Activated CD4-positive, alpha-beta T cell treated with anti-CD3 and anti-CD28 coated beads, Interleukin-2, amount 10 ng/mL, durations not matched to agents 24 days and 14 days (primary cell): ENCODE results near the gene RDX. TPM values are rescaled to one million over a fixed set of nuclear protein-coding genes. Genes with fewer than 3 reads are reported as not detected.

Experiments used
- DNase-seq: peaks from one replicate; pipeline ENCODE4 v3.0.0; 2022
- H3K27ac Mint-ChIP-seq: one replicate; pipeline ENCODE4 v1.8.0; 2022; ENCODE audit warnings: mild to moderate bottlenecking, mixed read lengths
- H3K27me3 Mint-ChIP-seq: one replicate; pipeline ENCODE4 v1.8.0; 2022; ENCODE audit warnings: mixed read lengths
- H3K36me3 Mint-ChIP-seq: one replicate; pipeline ENCODE4 v1.8.0; 2022; ENCODE audit warnings: low read depth, mild to moderate bottlenecking, mixed read lengths
- H3K4me1 Mint-ChIP-seq: one replicate; pipeline ENCODE4 v1.8.0; 2021; ENCODE audit warnings: mixed read lengths
- H3K4me3 Mint-ChIP-seq: one replicate; pipeline ENCODE4 v1.8.0; 2022; ENCODE audit warnings: mild to moderate bottlenecking, moderate library complexity, mixed read lengths
- H3K9me3 Mint-ChIP-seq: one replicate; pipeline ENCODE4 v1.8.0; 2021; ENCODE audit warnings: mixed read lengths
- intact Hi-C: fragments of 100-400 bp; cut with micrococcal nuclease; formaldehyde crosslinking; loops from one replicate; pipeline ENCODE4 v1.15.1; 2023
- total RNA-seq: library from RNA; stranded (reverse); gene quantifications from 2 replicates; pipeline ENCODE4 v1.2.3, GENCODE V29; 2022

The RDX gene
- total RNA-seq, 1 donor from 2014 or later = 88.4 TPM

DNA sequence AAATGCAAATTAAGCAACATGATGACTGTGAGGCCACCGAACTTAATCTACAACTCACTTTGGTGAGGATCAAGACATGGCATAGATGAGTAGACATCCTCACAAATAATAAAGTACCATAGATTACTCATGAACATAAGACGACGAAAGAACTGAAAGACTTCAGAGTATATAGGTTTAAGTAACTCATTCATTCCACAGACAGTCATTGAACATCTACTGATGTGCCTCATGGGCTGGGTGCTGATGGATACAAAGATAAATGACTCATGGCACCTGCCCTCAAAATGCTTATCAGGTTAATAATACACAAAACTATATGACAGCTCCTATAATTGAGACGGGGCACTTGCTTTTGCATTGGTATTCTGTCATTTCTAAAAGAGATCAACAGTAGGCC, 139.9 kb downstream of the RDX start:
- H3K36me3 Mint-ChIP-seq = peaks cover 2% of the 10 kb centered on the region
- intact Hi-C loops = no loop called here
- H3K27me3 Mint-ChIP-seq = peaks cover 7% of the 10 kb centered on the region
- no peak overlapping the region for H3K4me3 Mint-ChIP-seq
- no peaks in the 10 kb centered on the region for H3K4me1 Mint-ChIP-seq
- no peak overlapping the region for H3K27ac Mint-ChIP-seq
- no peak for DNase-seq
- no peaks in the 10 kb centered on the region for H3K9me3 Mint-ChIP-seq

DNA sequence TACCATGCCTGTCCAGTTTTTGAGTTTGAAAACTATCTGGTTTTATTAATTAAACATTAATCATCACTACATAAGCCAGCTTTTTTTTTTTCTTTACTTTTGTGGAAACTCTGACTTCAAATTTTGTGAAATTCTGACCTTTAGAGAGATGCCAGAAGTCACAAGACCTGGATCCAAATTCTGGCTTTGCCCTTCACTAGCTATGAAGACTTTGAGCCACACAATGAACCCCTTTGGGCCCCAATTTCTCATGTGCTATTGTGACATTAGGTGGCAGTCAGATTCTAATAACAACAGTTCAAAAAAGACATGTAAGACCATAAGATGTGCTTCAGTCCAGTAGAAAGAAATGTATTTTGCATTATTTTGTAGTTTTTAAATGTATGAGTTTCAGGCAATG, 142.9 kb downstream of the RDX start:
- H3K9me3 Mint-ChIP-seq = no peaks in the 10 kb centered on the region
- H3K4me1 Mint-ChIP-seq = no peaks in the 10 kb centered on the region
- H3K4me3 Mint-ChIP-seq = no peak overlapping the region
- H3K27me3 Mint-ChIP-seq = peaks cover 16% of the 10 kb centered on the region
- no peaks in the 10 kb centered on the region for H3K36me3 Mint-ChIP-seq
- H3K27ac Mint-ChIP-seq = no peak overlapping the region
- no peak for DNase-seq
- intact Hi-C loops = no loop called here

DNA sequence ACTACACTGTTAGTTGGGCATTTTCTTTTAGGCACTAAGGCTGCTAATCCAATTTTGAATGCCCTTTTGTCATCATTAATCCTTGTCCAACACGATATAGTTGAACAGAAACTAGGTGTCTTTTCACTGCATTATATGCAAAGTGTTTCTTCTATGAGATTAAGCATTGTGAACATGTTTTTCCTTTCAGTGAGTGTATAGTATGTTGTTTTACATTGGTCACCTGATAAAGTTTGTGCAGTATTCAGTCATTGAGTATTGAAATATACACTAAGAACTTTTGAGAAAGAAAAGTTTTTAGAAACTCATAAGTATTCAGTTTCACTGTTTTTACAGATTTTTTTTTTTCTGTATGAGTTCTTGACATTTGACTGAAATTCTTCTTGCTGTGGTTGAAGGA, 144.2 kb downstream of the RDX start:
- no peak for DNase-seq
- H3K4me1 Mint-ChIP-seq = no peaks in the 10 kb centered on the region
- no peak overlapping the region for H3K4me3 Mint-ChIP-seq
- no peaks in the 10 kb centered on the region for H3K9me3 Mint-ChIP-seq
- intact Hi-C loops = no loop called here
- no peaks in the 10 kb centered on the region for H3K36me3 Mint-ChIP-seq
- no peak overlapping the region for H3K27ac Mint-ChIP-seq
- H3K27me3 Mint-ChIP-seq = peaks cover 21% of the 10 kb centered on the region

DNA sequence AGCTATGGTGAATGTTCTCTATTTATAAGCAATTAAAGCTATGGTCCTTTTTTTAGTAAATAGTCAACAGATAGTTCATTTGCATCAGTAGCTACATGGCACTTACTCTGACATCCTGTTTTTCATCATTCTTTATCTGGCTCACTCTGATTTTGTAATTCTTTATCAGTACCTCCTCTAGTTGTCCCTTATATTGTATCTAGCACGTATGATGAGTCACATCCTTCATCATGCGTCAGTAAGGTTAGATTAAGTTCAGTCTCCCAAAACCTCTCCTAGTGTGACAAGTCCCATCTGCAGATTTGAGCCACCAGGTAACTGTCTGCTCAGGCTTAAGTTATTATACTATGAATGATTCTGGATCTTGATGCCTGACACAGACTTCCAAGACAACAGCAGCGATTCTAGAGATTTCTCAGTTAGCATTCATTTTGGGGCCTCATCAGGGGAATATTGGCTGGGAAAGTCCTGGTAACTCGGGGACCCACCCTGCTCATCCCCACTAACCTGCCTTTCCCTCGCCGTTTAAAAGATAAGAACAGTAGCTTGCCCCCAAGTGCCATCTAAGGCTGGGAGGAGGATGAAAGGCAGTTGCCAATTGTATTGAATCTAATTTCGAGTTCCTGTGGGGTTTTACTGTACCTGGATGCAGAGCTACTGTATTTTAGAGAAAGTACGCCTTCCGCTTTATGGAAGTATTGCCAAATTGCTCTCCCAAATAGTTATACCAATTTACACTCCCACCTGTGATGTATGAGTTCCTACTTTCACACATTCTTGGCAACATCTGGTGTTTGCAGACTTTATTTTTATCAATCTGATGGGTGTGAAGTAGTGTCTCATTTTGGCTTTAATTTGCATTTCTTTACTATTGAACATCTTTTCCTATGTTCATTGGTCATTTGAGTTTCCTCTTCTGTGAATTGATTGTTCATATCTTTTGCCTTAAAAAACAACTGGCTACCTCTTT, 147.4 kb downstream of the RDX start:
- H3K36me3 Mint-ChIP-seq = no peaks in the 10 kb centered on the region
- intact Hi-C loops = loop anchor here (1.0 kb wide), 1 partner anchor 24 kb away; no protein-coding TSS in a partner anchor

DNA sequence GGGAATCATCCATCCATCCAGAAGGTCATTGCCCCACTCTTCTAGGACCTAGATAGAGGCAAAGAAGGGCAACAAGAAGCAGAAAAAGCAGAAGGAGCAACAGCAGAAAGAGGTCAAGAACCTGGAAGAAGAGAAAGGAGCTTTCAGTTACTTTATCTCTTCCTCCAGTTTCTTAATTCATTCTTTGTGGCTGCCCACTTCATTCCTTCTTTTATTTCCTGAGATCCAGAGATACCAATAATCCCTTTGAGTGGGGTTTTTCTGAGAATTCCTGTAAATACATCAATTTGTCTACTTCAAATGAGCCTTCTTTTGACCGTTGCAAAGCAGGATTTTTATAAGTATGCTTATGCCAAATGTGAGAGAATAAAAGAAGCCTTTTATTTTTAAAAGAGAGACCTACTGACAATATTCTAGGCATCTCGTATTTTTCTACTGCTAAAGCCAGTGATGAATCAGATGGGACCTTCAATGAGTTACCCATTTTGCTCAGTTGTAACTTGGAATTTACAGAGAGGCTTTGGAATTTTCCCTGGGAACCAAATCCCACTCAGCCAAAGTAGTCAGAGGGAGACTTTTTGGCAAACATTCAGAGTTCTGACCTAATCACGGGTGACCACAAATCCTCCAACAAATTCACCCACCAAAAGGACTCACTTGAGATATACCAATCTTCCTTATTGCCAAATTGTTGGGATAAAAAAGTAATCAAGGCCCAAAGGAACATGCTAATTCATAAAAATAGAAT, 148.3 kb downstream of the RDX start:
- H3K36me3 Mint-ChIP-seq = no peaks in the 10 kb centered on the region
- H3K27me3 Mint-ChIP-seq = peaks cover 25% of the 10 kb centered on the region
- H3K4me1 Mint-ChIP-seq = no peaks in the 10 kb centered on the region
- DNase-seq = no peak
- no peaks in the 10 kb centered on the region for H3K9me3 Mint-ChIP-seq
- H3K4me3 Mint-ChIP-seq = no peak overlapping the region
- no peak overlapping the region for H3K27ac Mint-ChIP-seq
- intact Hi-C loops = loop anchor here (1.0 kb wide), 1 partner anchor 23 kb away; no protein-coding TSS in a partner anchor

More for the DNA sequence above, 147.4 kb downstream of the RDX start:
- no peaks in the 10 kb centered on the region for H3K4me1 Mint-ChIP-seq
- no peak overlapping the region for H3K27ac Mint-ChIP-seq
- H3K4me3 Mint-ChIP-seq = no peak overlapping the region
- H3K27me3 Mint-ChIP-seq = peaks cover 27% of the 10 kb centered on the region
- no peaks in the 10 kb centered on the region for H3K9me3 Mint-ChIP-seq
- DNase-seq = no peak

DNA sequence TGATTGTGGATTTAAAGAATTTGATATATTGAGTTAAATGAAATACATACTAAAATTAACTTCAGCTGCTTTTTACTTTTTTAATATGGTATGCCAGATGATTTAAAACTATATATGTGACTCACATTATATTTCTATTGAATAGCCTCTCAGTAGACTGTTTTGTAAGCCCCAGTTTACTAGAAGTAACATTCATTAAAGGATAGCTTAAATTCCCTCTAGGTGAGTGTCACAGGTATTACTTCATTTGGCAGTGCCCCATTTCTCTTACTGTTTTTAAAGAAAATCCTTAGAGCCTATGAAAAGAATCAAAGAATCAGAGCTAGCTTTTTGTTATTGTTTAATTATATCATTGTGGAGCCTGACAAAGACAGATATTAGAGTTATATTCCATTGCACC, 154.6 kb downstream of the RDX start:
- Mint-ChIP-seq H3K4me3 (no peak overlapping the region), H3K27ac (no peak overlapping the region), H3K9me3 (no peaks in the 10 kb centered on the region), H3K27me3 (peaks cover 11% of the 10 kb centered on the region), H3K36me3 (no peaks in the 10 kb centered on the region), H3K4me1 (no peaks in the 10 kb centered on the region)
- no peak for DNase-seq
- intact Hi-C loops = no loop called here

DNA sequence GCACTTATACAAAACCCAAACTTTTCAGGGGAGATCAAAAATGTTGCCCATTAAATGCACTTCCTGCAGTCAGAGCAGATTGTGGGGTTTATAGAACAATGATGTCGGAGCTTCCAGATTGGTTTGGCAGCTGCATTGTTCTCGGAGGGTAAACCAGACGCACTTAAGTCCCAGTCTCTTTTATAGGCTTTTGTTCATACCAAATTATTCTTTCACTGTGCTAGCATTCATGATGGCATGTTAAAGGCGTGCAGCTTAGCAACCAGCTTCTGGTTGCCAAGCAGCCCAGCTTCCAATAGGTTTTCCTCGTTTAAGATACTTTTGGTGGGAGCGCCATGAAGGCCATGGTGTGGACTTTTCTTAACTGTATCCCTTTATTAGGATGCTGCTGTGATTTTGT, 162.3 kb downstream of the RDX start:
- no peak for DNase-seq
- intact Hi-C loops = no loop called here
- no peak overlapping the region for H3K4me3 Mint-ChIP-seq
- H3K4me1 Mint-ChIP-seq = no peaks in the 10 kb centered on the region
- peaks cover 5% of the 10 kb centered on the region for H3K27me3 Mint-ChIP-seq
- H3K27ac Mint-ChIP-seq = no peak overlapping the region
- no peaks in the 10 kb centered on the region for H3K36me3 Mint-ChIP-seq
- no peaks in the 10 kb centered on the region for H3K9me3 Mint-ChIP-seq

DNA sequence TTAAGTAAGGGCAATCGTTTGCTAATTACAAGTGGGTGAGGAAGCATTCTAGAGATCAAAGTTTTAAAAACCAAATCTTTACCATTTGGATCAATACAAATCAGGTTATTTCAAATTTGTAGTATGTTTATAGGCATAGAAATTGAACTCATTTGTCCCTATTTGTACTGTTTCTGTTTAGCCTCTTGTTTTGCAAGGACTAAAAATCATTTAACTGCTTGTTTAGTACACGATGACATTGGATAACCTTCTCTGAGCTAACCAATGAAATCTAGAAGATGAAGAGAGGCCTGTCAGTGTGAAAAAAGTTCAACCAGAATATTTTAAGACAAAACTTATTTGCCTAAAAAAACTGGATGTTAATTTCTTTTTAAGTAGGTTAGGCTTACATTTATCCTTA, 163.3 kb downstream of the RDX start:
- H3K36me3 Mint-ChIP-seq = no peaks in the 10 kb centered on the region
- intact Hi-C loops = no loop called here
- no peak overlapping the region for H3K27ac Mint-ChIP-seq
- no peak for DNase-seq
- H3K4me1 Mint-ChIP-seq = no peaks in the 10 kb centered on the region
- peaks cover 5% of the 10 kb centered on the region for H3K27me3 Mint-ChIP-seq
- no peaks in the 10 kb centered on the region for H3K9me3 Mint-ChIP-seq
- no peak overlapping the region for H3K4me3 Mint-ChIP-seq

DNA sequence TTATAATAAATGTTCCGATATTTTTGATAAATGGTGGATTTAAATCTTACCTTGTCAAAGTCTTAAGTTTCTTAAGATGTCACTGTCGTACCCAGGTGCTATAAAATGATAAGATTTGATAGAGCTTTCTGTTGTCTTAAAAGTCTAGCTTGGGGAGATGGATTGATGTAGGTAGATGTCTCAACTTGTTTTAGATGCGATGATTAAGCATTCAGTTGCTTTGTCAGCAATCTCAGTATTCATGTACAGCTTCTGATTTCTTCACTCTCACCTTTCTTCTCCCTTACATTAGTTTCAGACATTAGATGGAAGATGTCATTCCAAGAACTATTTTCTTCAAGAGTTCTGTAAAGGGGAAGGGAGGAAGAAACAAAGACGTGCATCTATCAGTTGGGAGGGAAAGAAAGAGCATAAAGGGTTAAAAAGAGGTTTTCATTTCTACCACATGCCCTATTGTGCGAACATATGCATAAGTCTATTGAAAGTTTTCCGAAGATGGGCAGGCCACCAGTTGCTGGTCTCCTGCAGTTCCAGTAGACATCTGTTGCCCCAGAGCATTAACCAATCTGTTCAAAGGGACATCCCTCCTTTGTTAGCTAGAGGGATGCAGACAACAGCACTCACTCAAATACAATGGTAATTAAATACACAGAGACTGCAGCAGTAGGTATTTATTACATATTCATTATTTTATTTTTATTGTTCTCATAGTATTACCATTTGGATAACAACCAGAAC, 164.9 kb downstream of the RDX start:
- intact Hi-C loops = no loop called here
- no peak overlapping the region for H3K27ac Mint-ChIP-seq
- H3K4me1 Mint-ChIP-seq = no peaks in the 10 kb centered on the region

DNA sequence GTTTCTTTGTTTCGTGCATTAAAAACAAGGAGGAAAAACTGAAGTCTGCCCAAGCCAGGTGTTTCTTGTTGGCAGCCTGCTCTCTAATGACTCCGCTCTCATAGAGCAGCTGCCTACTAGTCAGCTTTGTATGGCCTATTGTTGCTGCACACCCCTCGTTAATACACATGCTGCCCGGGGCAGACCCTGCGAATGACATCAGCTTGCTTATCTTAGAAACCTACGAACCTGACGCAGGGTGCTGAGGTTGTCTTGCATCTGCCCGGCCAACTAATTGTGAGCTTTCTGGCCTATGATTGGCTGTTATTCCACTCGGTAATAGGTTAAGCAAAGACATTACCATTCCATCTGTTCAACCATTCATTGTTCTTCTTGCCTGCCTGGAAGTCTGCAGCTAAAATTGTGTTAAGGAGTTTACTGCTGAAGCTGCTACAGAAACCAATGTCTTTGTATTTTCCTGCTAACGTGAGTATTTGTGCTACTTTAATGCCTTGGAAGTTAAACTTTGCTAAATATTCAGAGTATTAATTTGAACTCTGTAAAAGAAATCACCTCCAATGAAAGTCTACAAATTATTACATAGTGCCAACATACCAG, 165.7 kb downstream of the RDX start:
- no peak overlapping the region for H3K4me3 Mint-ChIP-seq
- H3K9me3 Mint-ChIP-seq = no peaks in the 10 kb centered on the region
- H3K36me3 Mint-ChIP-seq = no peaks in the 10 kb centered on the region
- no peak overlapping the region for H3K27ac Mint-ChIP-seq
- no peak for DNase-seq
- intact Hi-C loops = no loop called here
- no peaks in the 10 kb centered on the region for H3K4me1 Mint-ChIP-seq
- peaks cover 11% of the 10 kb centered on the region for H3K27me3 Mint-ChIP-seq

More for the DNA sequence above, 164.9 kb downstream of the RDX start:
- Mint-ChIP-seq H3K4me3 (no peak overlapping the region), H3K36me3 (no peaks in the 10 kb centered on the region), H3K9me3 (no peaks in the 10 kb centered on the region), H3K27me3 (peaks cover 11% of the 10 kb centered on the region)
- DNase-seq = no peak

DNA sequence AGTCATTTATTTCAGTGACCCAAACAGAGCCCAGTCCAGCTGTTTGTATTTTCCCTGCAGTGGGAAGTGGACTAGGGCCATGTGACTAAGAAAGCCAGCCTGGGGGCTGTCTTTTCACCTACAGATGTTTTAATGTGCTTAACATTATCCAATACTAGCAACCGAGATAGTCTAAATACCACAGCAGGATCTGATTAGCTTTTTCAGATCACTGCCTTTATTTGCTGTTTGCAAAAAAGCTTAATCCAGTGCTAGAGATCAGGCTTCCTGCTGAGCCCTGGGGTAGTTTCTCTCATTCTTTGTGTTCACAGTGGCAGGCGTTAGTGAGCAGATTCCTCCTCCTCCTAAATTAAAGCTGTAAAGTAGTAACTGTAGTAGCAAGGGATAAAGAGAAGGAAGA, 168.3 kb downstream of the RDX start:
- H3K27ac Mint-ChIP-seq = no peak overlapping the region
- H3K9me3 Mint-ChIP-seq = no peaks in the 10 kb centered on the region
- H3K36me3 Mint-ChIP-seq = no peaks in the 10 kb centered on the region
- no peak for DNase-seq
- no peak overlapping the region for H3K4me3 Mint-ChIP-seq
- H3K27me3 Mint-ChIP-seq = peaks cover 22% of the 10 kb centered on the region
- intact Hi-C loops = no loop called here
- no peaks in the 10 kb centered on the region for H3K4me1 Mint-ChIP-seq

DNA sequence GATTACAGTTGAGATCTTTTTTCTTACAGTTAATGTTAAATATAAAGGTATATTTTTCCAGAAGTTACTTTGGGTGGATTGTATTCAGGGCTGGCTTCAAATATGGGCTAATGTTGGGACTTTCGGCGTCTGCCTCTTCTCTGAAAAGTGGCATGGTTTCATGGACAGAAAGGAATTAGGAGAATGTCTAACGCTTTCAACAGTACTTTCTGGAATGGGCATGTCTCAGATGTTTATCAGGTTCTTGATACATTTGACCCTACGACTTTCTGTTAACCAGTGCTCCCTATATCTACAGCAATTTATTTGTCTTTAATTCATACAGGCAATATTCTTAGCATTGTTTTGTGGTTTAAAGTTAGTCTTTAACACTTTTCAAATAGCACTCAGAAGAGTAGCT, 169.5 kb downstream of the RDX start:
- Mint-ChIP-seq H3K27ac (no peak overlapping the region), H3K9me3 (no peaks in the 10 kb centered on the region), H3K4me3 (no peak overlapping the region), H3K4me1 (no peaks in the 10 kb centered on the region), H3K36me3 (no peaks in the 10 kb centered on the region), H3K27me3 (peaks cover 22% of the 10 kb centered on the region)
- DNase-seq = no peak
- intact Hi-C loops = no loop called here

DNA sequence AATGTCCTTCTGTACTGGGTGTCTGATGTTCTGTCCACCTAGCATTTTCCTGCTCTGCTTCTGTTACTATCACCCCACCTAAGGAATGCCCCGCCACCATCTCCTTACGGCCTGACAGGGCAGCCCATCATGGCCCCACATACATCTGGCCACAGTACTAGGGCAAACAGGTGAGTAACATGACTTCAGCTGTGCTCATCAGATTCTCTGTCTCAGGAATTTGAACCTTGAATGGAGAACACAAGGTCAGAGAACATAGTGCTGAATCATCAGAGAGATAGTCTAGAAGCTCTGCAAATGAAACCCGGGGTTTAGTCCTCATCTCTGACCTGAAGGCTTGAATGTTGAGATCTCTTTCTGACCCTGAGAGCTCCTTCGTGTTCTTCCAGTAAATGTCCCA, 170.8 kb downstream of the RDX start:
- Mint-ChIP-seq H3K27ac (no peak overlapping the region), H3K27me3 (peaks cover 20% of the 10 kb centered on the region), H3K4me3 (no peak overlapping the region), H3K4me1 (no peaks in the 10 kb centered on the region), H3K36me3 (no peaks in the 10 kb centered on the region), H3K9me3 (no peaks in the 10 kb centered on the region)
- DNase-seq = no peak
- intact Hi-C loops = loop anchor here (1.0 kb wide), 1 partner anchor 23 kb away; no protein-coding TSS in a partner anchor
